GM23248 (cell line): ENCODE results near the gene ETS1. TPM values are rescaled to one million over a fixed set of nuclear protein-coding genes. Genes with fewer than 3 reads are reported as not detected.

Experiments
- DNase-seq: peaks from one replicate; pipeline ENCODE4 v3.0.0-alpha.2; 2015
- H2AFZ ChIP-seq: fragments of 200-600 bp; sonication (generic); 2 replicates; pipeline ENCODE4 v1.6.1; 2016; ENCODE audit warnings: antibody characterized with exemption
- H3F3A ChIP-seq: fragments of 200-600 bp; sonication (generic); 2 replicates; pipeline ENCODE4 v1.6.1; 2016; ENCODE audit warnings: mild to moderate bottlenecking, antibody characterized with exemption, mixed run types; ENCODE audit not compliant: insufficient read depth
- H3K27ac ChIP-seq: fragments of 200-600 bp; sonication (generic); 2 replicates; pipeline ENCODE4 v1.5.1; 2016; ENCODE audit warnings: mild to moderate bottlenecking
- H3K27me3 ChIP-seq: fragments of 200-600 bp; sonication (generic); replicated peaks from 2 replicates; pipeline ENCODE4 v1.6.1; 2016; ENCODE audit warnings: mild to moderate bottlenecking; ENCODE audit not compliant: insufficient read depth
- H3K36me3 ChIP-seq: fragments of 200-600 bp; sonication (generic); 2 replicates; pipeline ENCODE4 v1.6.1; 2016; ENCODE audit warnings: low read depth, mild to moderate bottlenecking
- H3K4me1 ChIP-seq: fragments of 200-600 bp; sonication (generic); 2 replicates; pipeline ENCODE4 v1.6.1; 2016; ENCODE audit warnings: mild to moderate bottlenecking; ENCODE audit not compliant: insufficient read depth
- H3K4me2 ChIP-seq: fragments of 200-600 bp; sonication (generic); one replicate; pipeline ENCODE4 v1.6.1; 2016; ENCODE audit warnings: mild to moderate bottlenecking; ENCODE audit not compliant: unreplicated experiment
- H3K4me3 ChIP-seq: fragments of 200-600 bp; sonication (generic); 2 replicates; pipeline ENCODE4 v1.5.1; 2016; ENCODE audit warnings: mild to moderate bottlenecking
- H3K79me2 ChIP-seq: fragments of 200-600 bp; sonication (generic); 2 replicates; pipeline ENCODE4 v1.6.1; 2016; ENCODE audit warnings: mild to moderate bottlenecking; ENCODE audit not compliant: insufficient read depth
- H3K9ac ChIP-seq: fragments of 200-600 bp; sonication (generic); 2 replicates; pipeline ENCODE4 v1.6.1; 2016; ENCODE audit warnings: mild to moderate bottlenecking
- H3K9me2 ChIP-seq: fragments of 200-600 bp; sonication (generic); 2 replicates; pipeline ENCODE4 v1.6.1; 2016; ENCODE audit warnings: mixed run types, mild to moderate bottlenecking, moderate library complexity; ENCODE audit not compliant: insufficient read depth
- H3K9me3 ChIP-seq: fragments of 200-600 bp; sonication (generic); one replicate; pipeline ENCODE4 v1.6.1; 2017; ENCODE audit warnings: low read depth
- H4K20me1 ChIP-seq: fragments of 200-600 bp; sonication (generic); 2 replicates; pipeline ENCODE4 v1.6.0; 2016; ENCODE audit not compliant: insufficient read depth
- EZH2 ChIP-seq: fragments of 200-600 bp; sonication (generic); IDR thresholded peaks from 2 replicates; pipeline ENCODE4 v1.6.1; 2018; ENCODE audit warnings: antibody characterized with exemption, mild to moderate bottlenecking; ENCODE audit not compliant: insufficient read depth, poor library complexity, severe bottlenecking
- EZH2phosphoT487 ChIP-seq: fragments of 200-600 bp; sonication (generic); IDR thresholded peaks from 2 replicates; pipeline ENCODE4 v1.6.1; 2018; ENCODE audit warnings: antibody characterized with exemption, moderate library complexity, mild to moderate bottlenecking, low read depth; ENCODE audit not compliant: insufficient read depth
- WGBS, 2 experiments: methylation state at CpG; one replicate each; pipeline ENCODE4 v1.1.6; 2015 to 2017; ENCODE audit warnings: low lambda C conversion rate in 2 of 2, low coverage in 1 of 2; ENCODE audit errors: missing lambda C conversion rate in 2 of 2; 5-methylcytosine and 5-hydroxymethylcytosine counted together
- in situ Hi-C: fragments of 300-500 bp; cut with MboI; formaldehyde crosslinking; loops from 2 replicates; pipeline ENCODE4 v1.15.0; 2020
- polyA plus RNA-seq: library from polyadenylated mRNA; unstranded; fragments of >200 nt; fragmentation: Nextera tagmentation; extraction: Ambion mirVana; gene quantifications from 2 replicates; pipeline ENCODE4 v1.2.1, GENCODE V29; 2016
- total RNA-seq: library from RNA; depleted of rRNA; stranded (reverse); fragments of >200 nt; shearing (Covaris generic); gene quantifications from 2 replicates; pipeline ENCODE4 v1.2.3, GENCODE V29; 2014

ETS1 gene
- total and polyA plus RNA-seq, 2 experiments from 2014 or later = 19.9 to 61.0 TPM

DNA sequence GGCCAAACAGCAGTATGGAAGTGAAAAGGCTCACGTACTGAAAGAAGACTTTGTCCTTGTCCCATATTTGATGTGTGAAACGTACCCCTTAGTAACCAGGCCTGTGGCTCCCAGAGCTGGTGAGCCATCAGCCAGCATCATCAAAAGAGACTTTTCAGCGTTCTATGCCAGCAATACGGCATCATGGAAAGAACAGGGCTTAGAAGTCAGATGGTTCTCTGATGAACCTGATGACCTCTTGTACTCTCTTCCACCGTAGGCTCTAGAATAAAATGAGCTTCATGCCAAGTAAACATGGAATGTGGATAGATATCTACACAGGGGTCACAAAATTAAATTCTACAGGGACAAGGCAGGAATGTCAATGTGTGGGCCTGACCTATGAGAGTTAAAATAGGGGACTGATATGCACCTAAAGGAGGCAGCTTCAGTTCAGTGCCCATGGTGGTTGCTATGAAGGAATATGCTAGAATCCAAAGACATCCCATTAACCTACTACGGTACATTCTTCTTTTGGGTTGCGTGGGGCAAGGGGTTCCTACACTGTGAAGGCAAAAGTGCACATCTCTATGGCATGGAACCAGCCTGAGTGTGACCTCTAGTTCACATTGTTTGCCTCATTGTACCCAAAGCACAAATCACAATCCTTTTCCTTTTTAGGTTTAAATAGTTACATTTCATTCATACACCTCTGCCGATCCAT lies 130.6 kb downstream of the ETS1 start:
- no peak overlapping the region for H2AFZ ChIP-seq
- no peaks in the 10 kb centered on the region for H3K27me3 ChIP-seq
- H3F3A ChIP-seq = peaks cover 88% of the 10 kb centered on the region
- no peak overlapping the region for H3K4me2 ChIP-seq
- in situ Hi-C loops = no loop called here
- no peak overlapping the region for H3K9ac ChIP-seq
- H4K20me1 ChIP-seq = no peaks in the 10 kb centered on the region
- no peak overlapping the region for H3K27ac ChIP-seq
- no peaks in the 10 kb centered on the region for H3K9me3 ChIP-seq
- H3K4me3 ChIP-seq = no peak overlapping the region
- no peak for TF ChIP-seq EZH2
- no peak for TF ChIP-seq EZH2phosphoT487
- peaks cover 31% of the 10 kb centered on the region for H3K4me1 ChIP-seq
- peaks cover 27% of the 10 kb centered on the region for H3K79me2 ChIP-seq
- 97 to 98% methylated on average over 8 of the region's 8 CpGs for WGBS, 2 experiments
- H3K9me2 ChIP-seq = no peaks in the 10 kb centered on the region
- peaks cover 46% of the 10 kb centered on the region for H3K36me3 ChIP-seq
- DNase-seq = no peak

DNA sequence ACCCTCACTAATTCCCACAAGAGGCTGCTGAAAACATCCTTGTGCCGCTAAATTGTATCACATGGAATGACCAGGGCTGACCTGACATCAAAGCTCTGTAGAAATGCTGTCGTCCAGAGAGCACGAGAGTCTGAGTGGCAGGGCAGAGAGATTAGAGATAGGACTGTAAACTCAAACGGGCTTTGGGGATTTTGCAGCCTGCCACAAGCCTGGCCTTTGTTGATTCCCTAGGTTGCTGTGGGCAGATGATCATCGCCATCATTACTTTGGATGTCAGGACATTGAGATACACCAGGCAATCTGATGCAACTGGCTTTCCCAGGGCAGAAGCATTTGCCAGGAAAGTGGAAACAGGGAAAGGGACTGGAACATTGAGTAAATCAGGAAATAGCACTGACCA lies 131.6 kb downstream of the ETS1 start:
- Histone ChIP-seq H3K36me3 (peaks cover 36% of the 10 kb centered on the region), H3K27ac (no peak overlapping the region), H3K4me3 (no peak overlapping the region), H2AFZ (no peak overlapping the region), H3K9me2 (no peaks in the 10 kb centered on the region), H3K27me3 (no peaks in the 10 kb centered on the region), H3K9me3 (no peaks in the 10 kb centered on the region), H3K4me2 (no peak overlapping the region), H3K4me1 (peaks cover 31% of the 10 kb centered on the region), H4K20me1 (no peaks in the 10 kb centered on the region), H3K9ac (no peak overlapping the region), H3F3A (peaks cover 79% of the 10 kb centered on the region), H3K79me2 (peaks cover 17% of the 10 kb centered on the region)
- 86 to 92% methylated on average over 5 of the region's 5 CpGs for WGBS, 2 experiments
- DNase-seq = no peak
- no peak for TF ChIP-seq EZH2
- TF ChIP-seq EZH2phosphoT487 = no peak
- in situ Hi-C loops = no loop called here

DNA sequence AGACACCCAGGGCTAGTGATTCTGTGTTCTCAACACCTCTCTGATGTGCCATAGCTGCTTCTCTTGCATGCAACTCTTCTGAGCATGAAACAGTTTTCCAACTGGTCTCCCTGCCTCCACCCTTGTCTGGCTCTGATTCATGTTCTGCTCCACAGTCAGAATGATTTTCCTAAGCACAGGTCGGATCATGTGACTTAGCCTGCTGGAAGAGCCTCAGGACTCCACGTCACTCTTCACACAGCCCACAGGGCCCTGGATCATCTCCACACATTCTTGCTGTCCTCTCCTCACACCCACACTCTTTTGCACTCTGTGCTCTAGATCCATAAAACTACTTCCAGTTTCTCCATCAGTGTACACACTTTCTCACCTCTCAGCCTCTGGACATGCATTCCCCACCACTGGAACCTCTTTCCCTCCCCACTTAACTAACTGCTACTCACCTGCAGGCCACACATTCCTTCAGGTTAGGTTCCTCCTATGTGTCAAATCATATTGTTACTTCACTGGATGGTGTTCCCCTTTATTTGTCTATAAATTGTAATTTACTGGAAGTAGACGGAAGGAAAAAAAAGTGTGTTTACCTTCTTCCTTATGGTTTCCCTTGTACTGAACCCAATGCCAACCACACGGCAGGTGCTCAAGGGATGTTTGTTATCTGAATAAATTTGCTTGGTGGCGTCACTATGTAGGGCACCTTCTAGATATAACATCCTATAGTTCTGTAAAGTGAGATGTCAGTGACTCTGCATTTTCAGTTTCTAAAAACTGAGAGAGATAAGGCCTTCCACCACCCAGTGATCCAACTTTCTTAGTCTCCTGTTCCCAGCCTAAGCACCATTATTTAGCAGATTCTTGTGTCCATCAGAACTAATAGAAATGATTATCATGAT lies 133.7 kb downstream of the ETS1 start:
- H2AFZ ChIP-seq = no peak overlapping the region
- DNase-seq = peak; percentile 98
- TF ChIP-seq EZH2 (no peak), EZH2phosphoT487 (no peak)
- peaks cover 61% of the 10 kb centered on the region for H3F3A ChIP-seq
- no peaks in the 10 kb centered on the region for H4K20me1 ChIP-seq
- H3K9me3 ChIP-seq = no peaks in the 10 kb centered on the region
- 59 to 61% methylated on average over 5 of the region's 5 CpGs for WGBS, 2 experiments
- H3K4me1 ChIP-seq = peaks cover 33% of the 10 kb centered on the region
- no peak overlapping the region for H3K4me3 ChIP-seq
- H3K79me2 ChIP-seq = no peaks in the 10 kb centered on the region
- H3K27me3 ChIP-seq = no peaks in the 10 kb centered on the region
- peak overlapping the region; percentile 32 for H3K9ac ChIP-seq
- in situ Hi-C loops = no loop called here
- peak overlapping the region; percentile 37 for H3K4me2 ChIP-seq
- no peaks in the 10 kb centered on the region for H3K9me2 ChIP-seq
- H3K36me3 ChIP-seq = peaks cover 21% of the 10 kb centered on the region
- H3K27ac ChIP-seq = peak overlapping the region; percentile 75

- peaks cover 43% of the 10 kb centered on the region for H3F3A ChIP-seq
- no peaks in the 10 kb centered on the region for H3K9me3 ChIP-seq
- WGBS, 2 experiments = 88 to 93% methylated on average over 26 of the region's 26 CpGs
- H4K20me1 ChIP-seq = no peaks in the 10 kb centered on the region
- no peaks in the 10 kb centered on the region for H3K27me3 ChIP-seq
- peaks cover 22% of the 10 kb centered on the region for H3K4me1 ChIP-seq
- no peak overlapping the region for H3K9ac ChIP-seq
- H3K79me2 ChIP-seq = no peaks in the 10 kb centered on the region
- in situ Hi-C loops = no loop called here
- no peak overlapping the region for H2AFZ ChIP-seq
- H3K27ac ChIP-seq = no peak overlapping the region
- peaks cover 7% of the 10 kb centered on the region; the same call in 1 of the 2 replicates for H3K36me3 ChIP-seq
- no peak overlapping the region for H3K4me2 ChIP-seq
- TF ChIP-seq EZH2phosphoT487 (no peak), EZH2 (no peak)
- DNase-seq = no peak
- no peaks in the 10 kb centered on the region for H3K9me2 ChIP-seq
- H3K4me3 ChIP-seq = no peak overlapping the region
Observed at GRCh38 chr11:128451652-128452470, 135.5 kb downstream of the ETS1 start.
